ENCODE results near the gene IRF1. TPM values are rescaled to one million over a fixed set of nuclear protein-coding genes. Genes with fewer than 3 reads are reported as not detected.
A peak's percentile ranks its signal among the peaks of the same experiment; 100 is the strongest.

Gene IRF1
- total and polyA plus RNA-seq, 2 of the 8 experiments (the other 6 are each of a cell fraction or from before 2014, with no cell fraction given) = 4.0 to 8.5 TPM

- Histone ChIP-seq H2AK5ac (ENCODE audit: low read depth, low read length) (no peak overlapping the region), H2BK20ac (ENCODE audit: low read length) (no peak overlapping the region), H3K23ac (ENCODE audit: insufficient read length) (no peak overlapping the region), H2BK120ac (replicated peaks; ENCODE audit: low read depth, low read length) (no peak overlapping the region), H3K14ac (ENCODE audit: insufficient read length) (no peak overlapping the region), H4K20me1 (replicated peaks in 1 of 2; ENCODE audit: control insufficient read depth in 1 of 2, insufficient read depth in 2 of 2, low read length in 2 of 2) (no peaks in the 10 kb centered on the region), H3K4me1 (replicated peaks in 1 of 4; ENCODE audit: control insufficient read depth in 3 of 4, insufficient read depth in 4 of 4, low read length in 3 of 4) (peaks cover 0 to 7% (median 4%) of the 10 kb centered on the region in 4 experiments; a peak in 3 of 7 replicates), H4K91ac (replicated peaks; ENCODE audit: insufficient read length, low read length) (no peak overlapping the region), H4K5ac (ENCODE audit: insufficient read length, low read depth, low read length) (no peak overlapping the region), H3K79me2 (ENCODE audit: control insufficient read depth in 1 of 2, insufficient read depth in 2 of 2, low read length in 2 of 2) (no peaks in the 10 kb centered on the region), H2BK15ac (ENCODE audit: low read length) (peak overlapping the region; percentile 49; the same call in 1 of the 2 replicates), H3K27me3 (replicated peaks in 1 of 4; ENCODE audit: control insufficient read depth in 3 of 4, extremely low read depth in 1 of 4, insufficient read depth in 3 of 4, low read length in 3 of 4) (no peaks in the 10 kb centered on the region; a peak in 1 of 7 replicates), H3K79me1 (ENCODE audit: low read depth, low read length) (no peaks in the 10 kb centered on the region), H3K9me3 (ENCODE audit: insufficient read depth in 2 of 2, low read depth in 1 of 2, low read length in 1 of 2) (no peaks in the 10 kb centered on the region), H3K36me3 (ENCODE audit: control insufficient read depth in 2 of 4, insufficient read depth in 4 of 4, low read length in 3 of 4) (no peaks in the 10 kb centered on the region), H2AFZ (ENCODE audit: low read length) (no peak overlapping the region), H3K9ac (replicated peaks in 1 of 4; ENCODE audit: extremely low read depth in 1 of 4, low read depth in 3 of 4, low read length in 3 of 4) (no peak overlapping the region), H3K4me2 (ENCODE audit: insufficient read depth in 1 of 2, low read depth in 2 of 2, low read length in 2 of 2) (no peak overlapping the region), H3K18ac (ENCODE audit: extremely low read depth, low read length) (no peak overlapping the region), H3K4ac (replicated peaks; ENCODE audit: insufficient read length, low read depth, low read length) (no peak overlapping the region), H4K8ac (ENCODE audit: extremely low read depth, insufficient read depth, low read length) (no peak overlapping the region), H2BK12ac (ENCODE audit: low read depth, low read length) (peak overlapping the region; percentile 31; the same call in 1 of the 2 replicates), H3K56ac (replicated peaks; ENCODE audit: insufficient read length, low read depth, low read length) (no peak overlapping the region), H3K4me3 (ENCODE audit: extremely low read depth in 1 of 4, insufficient read depth in 2 of 4, low read depth in 3 of 4, low read length in 4 of 4) (no peak overlapping the region), H3K27ac (ENCODE audit: low read depth, low read length) (no peak overlapping the region), H2BK5ac (ENCODE audit: low read depth, low read length) (no peak overlapping the region), H3K23me2 (ENCODE audit: low read depth, low read length) (no peaks in the 10 kb centered on the region)
- ChIA-PET CTCF (ENCODE audit: partially characterized antibody) (interaction anchor here (0.6 to 1.5 kb wide), 8 partner anchors 10 to 1262 kb away, joined by 3 to 4 read pairs (median 4); partner anchors contain the start of gene IRF1), POLR2A (ENCODE audit: partially characterized antibody) (interaction anchor here (1.0 to 3.8 kb wide), 2 partner anchors 9 to 56 kb away, joined by 3 to 11 read pairs; partner anchors contain the start of gene IRF1)
- FAIRE-seq (no peak), DNase-seq (ENCODE audit: low read depth in 1 of 2, low spot score in 2 of 2) (no peak)
- 86% methylated on average over 12 of the region's 12 CpGs; no CpG with 5 or more reads in 1 of the 2 experiments for WGBS, 2 experiments (ENCODE audit: extremely low coverage in 1 of 2, insufficient coverage in 1 of 2, insufficient read length in 1 of 2, insufficient replicate concordance in 2 of 2, low coverage in 1 of 2, low lambda C conversion rate in 2 of 2, missing lambda C conversion rate in 1 of 2)
- no peak for TF ChIP-seq TEAD4 (IDR thresholded peaks at IDR 0.05; ENCODE audit: low read depth, low read length)
- TF ChIP-seq POU5F1 (IDR thresholded peaks at IDR 0.05; ENCODE audit: low read depth, low read length) = no peak
Observed at GRCh38 chr5:132434416-132435286, 55.9 kb downstream of the IRF1 start.

Measured in H1 (cell line).